Measurements from ENCODE around the gene ARFRP1. TPM values are rescaled to one million over a fixed set of nuclear protein-coding genes. Genes with fewer than 3 reads are reported as not detected.

Gene ARFRP1
- polyA plus RNA-seq (2013, experiment 1 of 2; ENCODE audit: insufficient read length), result 43.2 TPM
- 29.2 TPM for polyA plus RNA-seq (2013, experiment 2 of 2; ENCODE audit: insufficient read length)

GRCh38 chr20:63707558-63708300 lies at the start of gene ARFRP1, which contains the start of gene ZGPAT:
TSS of gene ARFRP1 (minus strand) at chr20:63707976. CDS start at chr20:63707091, 885 bp downstream.
TSS of gene ZGPAT (plus strand) at chr20:63708039. CDS start at chr20:63708581, 542 bp downstream.
- DNase-seq, result peak; percentile 83

GRCh38 chr20:63756648-63756991 lies 48.8 kb upstream of the ARFRP1 start:
- no peak for DNase-seq

- no peak for DNase-seq
Observed at GRCh38 chr20:63755933-63756647, 48.3 kb upstream of the ARFRP1 start.

GRCh38 chr20:63754008-63754407 lies 46.2 kb upstream of the ARFRP1 start:
- DNase-seq, result no peak

GRCh38 chr20:63753381-63753780 lies 45.6 kb upstream of the ARFRP1 start:
- no peak for DNase-seq

- no peak for DNase-seq
Observed at GRCh38 chr20:63752411-63753101, 44.8 kb upstream of the ARFRP1 start.

- DNase-seq, result no peak
Observed at GRCh38 chr20:63751471-63752271, 43.9 kb upstream of the ARFRP1 start.

- no peak for DNase-seq
Observed at GRCh38 chr20:63750807-63751470, 43.2 kb upstream of the ARFRP1 start.

GRCh38 chr20:63749597-63750508 lies 42.1 kb upstream of the ARFRP1 start:
- DNase-seq, result no peak

GRCh38 chr20:63748934-63749270 lies 41.1 kb upstream of the ARFRP1 start:
- no peak for DNase-seq

- DNase-seq, result no peak
Observed at GRCh38 chr20:63748070-63748933, 40.5 kb upstream of the ARFRP1 start.

GRCh38 chr20:63747622-63748069 lies 39.9 kb upstream of the ARFRP1 start:
- DNase-seq, result no peak

GRCh38 chr20:63746751-63747315 lies 39.1 kb upstream of the ARFRP1 start:
- no peak for DNase-seq

GRCh38 chr20:63745961-63746731 lies 38.4 kb upstream of the ARFRP1 start:
- DNase-seq, result no peak

GRCh38 chr20:63745424-63745805 lies 37.6 kb upstream of the ARFRP1 start:
- no peak for DNase-seq

GRCh38 chr20:63744574-63745423 lies 37.0 kb upstream of the ARFRP1 start:
- no peak for DNase-seq

- DNase-seq, result no peak
Observed at GRCh38 chr20:63744158-63744557, 36.4 kb upstream of the ARFRP1 start.

Data from fibroblast of skin of back (primary cell).